GM19395 (cell line): ENCODE measurements around the gene CHD5.

Experiments used
- ATAC-seq: cut with Tn5 transposase; IDR thresholded peaks from one replicate; pipeline ENCODE4 v1.9.1; 2021; ENCODE audit warnings: mild to moderate bottlenecking, moderate library complexity; ENCODE audit not compliant: unreplicated experiment

The CHD5 gene

GRCh38 chr1:6157132-6157527 is 23.0 kb downstream of the CHD5 start:
- no peak for ATAC-seq

GRCh38 chr1:6154525-6155319 is 25.4 kb downstream of the CHD5 start:
- ATAC-seq = no peak

GRCh38 chr1:6152882-6153281 is 27.2 kb downstream of the CHD5 start:
- ATAC-seq = no peak

- no peak for ATAC-seq
These were observed 27.9 kb downstream of the CHD5 start for GRCh38 chr1:6152181-6152580.

DNA sequence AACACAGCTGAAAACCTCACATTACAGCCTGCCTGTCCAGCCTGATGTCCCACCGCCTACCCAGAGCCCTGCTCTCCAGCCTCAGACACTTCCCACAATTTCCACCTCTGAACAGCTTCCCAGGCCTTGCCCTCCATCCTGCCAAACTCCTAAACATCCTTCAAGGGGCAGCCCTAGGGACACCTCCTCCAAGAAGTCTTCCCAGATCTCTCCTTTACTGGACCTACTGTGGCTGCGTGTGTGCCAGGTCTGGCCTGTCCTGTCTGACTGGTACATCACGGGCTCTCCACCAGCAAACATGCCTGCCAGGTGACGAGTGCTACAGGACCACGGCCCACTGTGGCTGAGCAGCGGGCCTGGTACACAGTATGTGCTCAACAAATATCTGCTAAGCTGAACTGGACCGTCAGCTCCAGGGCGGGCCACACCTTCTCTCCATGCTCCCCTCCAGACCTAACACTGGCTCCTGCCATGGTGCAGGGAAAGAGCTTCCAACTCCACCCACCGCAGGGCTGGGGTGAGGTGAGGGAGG is 28.8 kb downstream of the CHD5 start:
- ATAC-seq = no peak

GRCh38 chr1:6150006-6150938 is 29.8 kb downstream of the CHD5 start:
- ATAC-seq = no peak

DNA sequence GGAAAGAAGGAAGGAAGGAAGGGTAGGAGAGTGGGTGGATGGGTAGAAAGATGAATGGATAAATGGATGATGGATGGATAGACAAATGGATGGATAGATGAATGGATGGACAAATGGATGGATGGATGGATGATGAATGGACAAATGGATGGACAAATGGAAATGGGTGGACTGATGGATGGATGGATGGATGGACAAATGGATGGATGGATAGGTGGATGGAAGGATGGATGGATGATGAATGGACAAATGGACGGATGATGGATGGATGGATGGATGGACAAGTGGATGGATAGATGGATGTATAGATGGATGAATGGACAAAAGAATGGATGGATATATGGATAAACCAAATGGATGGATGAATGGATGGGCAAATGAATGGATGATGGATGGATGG is 30.5 kb downstream of the CHD5 start:
- ATAC-seq = no peak

DNA sequence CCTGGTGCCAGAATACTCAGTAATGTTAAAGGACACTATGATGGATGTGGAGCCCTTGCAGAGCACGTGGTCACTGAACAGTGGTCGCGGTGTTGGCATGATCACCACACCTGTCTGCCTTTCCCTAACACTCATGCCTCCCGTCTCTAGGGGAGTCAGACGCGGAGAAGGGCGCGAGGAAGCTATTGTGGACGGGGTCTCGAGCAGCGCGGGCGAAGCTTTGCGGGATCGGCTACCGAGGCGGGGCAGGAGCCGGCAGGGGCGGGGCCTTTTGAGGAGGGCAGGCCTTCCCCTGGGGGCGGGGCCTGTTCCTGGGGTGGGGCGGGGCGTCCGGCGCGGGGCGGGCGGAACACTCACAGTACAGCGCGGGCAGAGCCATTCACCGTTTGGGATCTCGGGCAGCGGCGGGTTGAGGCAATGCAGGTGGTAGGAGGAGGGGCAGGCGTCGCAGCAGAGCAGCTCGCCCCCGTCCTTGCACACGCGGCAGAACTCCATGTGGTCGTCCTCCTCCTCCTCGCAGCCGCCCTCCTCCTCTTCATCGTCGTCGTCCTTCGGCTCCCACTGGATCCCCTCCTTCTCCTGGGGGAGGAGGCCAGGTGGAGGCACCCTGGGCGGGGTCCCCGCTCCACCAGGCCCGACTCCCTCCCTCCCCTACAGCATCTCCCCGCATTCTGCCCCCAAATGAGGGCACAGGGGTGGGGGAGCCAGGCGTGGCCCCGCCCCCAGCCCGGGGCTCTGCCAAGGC is 31.5 kb downstream of the CHD5 start:
- ATAC-seq = no peak

GRCh38 chr1:6145864-6146410 is 34.2 kb downstream of the CHD5 start:
- no peak for ATAC-seq

DNA sequence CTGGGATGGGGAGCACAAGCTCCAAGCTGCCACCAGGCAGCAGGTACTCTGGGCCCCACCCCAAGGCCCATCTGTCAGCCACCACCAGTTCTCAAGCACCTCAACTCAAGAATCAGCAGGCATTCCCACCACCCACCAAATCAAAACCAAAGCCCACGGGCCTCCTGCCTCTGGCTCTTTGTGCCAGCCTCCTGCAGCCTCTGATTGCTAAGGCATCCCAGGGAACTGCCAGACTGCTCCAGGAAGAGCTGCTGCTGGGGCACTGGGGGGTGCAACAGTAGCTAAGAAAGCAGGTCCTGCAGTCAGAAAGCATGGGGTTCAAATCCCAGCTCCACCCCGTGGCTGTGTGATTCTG is 34.7 kb downstream of the CHD5 start:
- no peak for ATAC-seq

GRCh38 chr1:6144647-6145395 is 35.3 kb downstream of the CHD5 start:
- no peak for ATAC-seq

- no peak for ATAC-seq
These were observed 35.9 kb downstream of the CHD5 start for GRCh38 chr1:6144175-6144574.

DNA sequence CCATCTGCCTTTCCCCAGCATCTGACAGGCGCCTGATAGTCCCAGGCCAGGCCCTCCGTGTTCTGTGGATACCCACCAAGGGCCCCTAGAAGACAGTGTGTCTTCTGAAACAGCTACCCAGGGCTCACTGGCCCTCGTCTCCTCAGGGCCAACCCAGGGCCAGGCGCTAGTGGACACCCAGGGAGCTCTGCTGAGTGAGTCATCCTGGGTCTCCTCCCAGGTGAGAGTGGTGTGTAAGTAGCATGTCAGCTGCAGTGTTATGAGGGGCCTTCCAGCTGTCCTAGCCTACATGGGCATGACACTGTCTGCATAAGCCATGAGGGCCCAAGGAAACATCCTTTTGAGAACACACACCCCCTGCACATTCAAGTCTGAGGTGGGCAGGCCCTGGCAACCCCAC is 36.7 kb downstream of the CHD5 start:
- ATAC-seq = no peak

GRCh38 chr1:6142734-6143133 is 37.4 kb downstream of the CHD5 start:
- ATAC-seq = no peak

DNA sequence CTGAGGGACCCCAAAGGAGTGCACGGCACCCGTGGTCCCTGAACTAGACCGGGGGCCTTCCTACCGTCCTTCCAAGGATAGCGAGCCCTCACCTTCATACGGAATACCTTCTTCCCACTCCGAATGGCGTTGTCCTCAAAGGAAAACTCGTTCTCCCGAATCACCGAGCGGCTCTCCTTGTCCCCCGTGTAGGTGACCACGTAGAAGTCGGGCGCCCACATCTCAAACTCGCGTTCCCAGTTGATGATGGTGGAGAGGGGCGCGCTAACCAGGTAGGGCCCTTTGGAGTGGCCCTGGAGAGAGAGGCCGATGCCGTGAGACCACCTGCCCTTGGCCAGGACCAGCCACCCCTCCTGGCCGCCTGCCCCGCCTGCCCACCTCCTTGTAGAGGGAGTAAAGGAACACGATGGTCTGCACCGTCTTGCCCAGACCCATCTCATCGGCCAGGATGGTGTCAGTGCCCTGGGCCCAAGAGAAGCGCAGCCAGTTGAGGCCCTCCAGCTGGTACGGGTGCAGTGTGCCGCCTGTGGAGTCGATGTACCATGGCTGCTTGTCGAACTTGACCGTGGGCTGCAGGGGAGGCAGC is 38.0 kb downstream of the CHD5 start:
- ATAC-seq = no peak

- ATAC-seq = no peak
These were observed 38.5 kb downstream of the CHD5 start for GRCh38 chr1:6141592-6141991.

- ATAC-seq = no peak
These were observed 39.7 kb downstream of the CHD5 start for GRCh38 chr1:6140413-6140812.

GRCh38 chr1:6137758-6138157 is 42.4 kb downstream of the CHD5 start:
- ATAC-seq = no peak

GRCh38 chr1:6136516-6137220 is 43.5 kb downstream of the CHD5 start:
- ATAC-seq = no peak
